Calu3 (cell line): ENCODE measurements around the gene TIGAR. TPM values are rescaled to one million over a fixed set of nuclear protein-coding genes. Genes with fewer than 3 reads are reported as not detected.

Experiments
- BruUV-seq: library from RNA; stranded (reverse); fragments of 400-500 nt; replicated peaks from 2 replicates; lab custom pipeline; 2021; lab: Mats Ljungman, UMichigan
- CTCF ChIA-PET: fragments of 300-600 bp; sonication (Branson Sonifier 250); formaldehyde crosslinking; loops from one replicate; lab custom pipeline; 2022; ENCODE audit warnings: antibody characterized with exemption; lab: Charles Lee
- DNase-seq: peaks from one replicate; pipeline ENCODE4 v3.0.0; 2022
- H3K27ac Mint-ChIP-seq: one replicate; pipeline ENCODE4 v1.8.0; 2022; ENCODE audit warnings: mixed read lengths; ENCODE audit not compliant: unreplicated experiment
- H3K27me3 Mint-ChIP-seq: one replicate; pipeline ENCODE4 v1.8.0; 2022; ENCODE audit warnings: mixed read lengths; ENCODE audit not compliant: unreplicated experiment
- H3K36me3 Mint-ChIP-seq: one replicate; pipeline ENCODE4 v1.8.0; 2022; ENCODE audit warnings: mild to moderate bottlenecking, moderate library complexity, mixed read lengths; ENCODE audit not compliant: insufficient read depth, unreplicated experiment
- H3K4me1 Mint-ChIP-seq: one replicate; pipeline ENCODE4 v1.8.0; 2022; ENCODE audit warnings: mild to moderate bottlenecking, low read depth, mixed read lengths; ENCODE audit not compliant: unreplicated experiment
- H3K4me3 Mint-ChIP-seq: one replicate; pipeline ENCODE4 v1.8.0; 2022; ENCODE audit warnings: mild to moderate bottlenecking, low read depth, moderate library complexity, mixed read lengths; ENCODE audit not compliant: unreplicated experiment
- H3K9me3 Mint-ChIP-seq: one replicate; pipeline ENCODE4 v1.8.0; 2022; ENCODE audit warnings: low read depth, mixed read lengths; ENCODE audit not compliant: unreplicated experiment
- intact Hi-C: fragments of 100-400 bp; cut with micrococcal nuclease; formaldehyde crosslinking; loops from one replicate; pipeline ENCODE4 v1.10.0; 2022; ENCODE audit not compliant: unreplicated experiment
- total RNA-seq: library from RNA; stranded (reverse); gene quantifications from 2 replicates; pipeline ENCODE4 v1.2.3, GENCODE V29; 2022
- TF ChIP-seq, protein P1 (sequence below): fragments of 200-600 bp; IDR thresholded peaks from one replicate; pipeline ENCODE4 v1.8.0; 2022; ENCODE audit warnings: antibody characterized with exemption; ENCODE audit not compliant: unreplicated experiment

The TIGAR gene
- total RNA-seq, 1 experiment from 2014 or later: 15.9 TPM

DNA sequence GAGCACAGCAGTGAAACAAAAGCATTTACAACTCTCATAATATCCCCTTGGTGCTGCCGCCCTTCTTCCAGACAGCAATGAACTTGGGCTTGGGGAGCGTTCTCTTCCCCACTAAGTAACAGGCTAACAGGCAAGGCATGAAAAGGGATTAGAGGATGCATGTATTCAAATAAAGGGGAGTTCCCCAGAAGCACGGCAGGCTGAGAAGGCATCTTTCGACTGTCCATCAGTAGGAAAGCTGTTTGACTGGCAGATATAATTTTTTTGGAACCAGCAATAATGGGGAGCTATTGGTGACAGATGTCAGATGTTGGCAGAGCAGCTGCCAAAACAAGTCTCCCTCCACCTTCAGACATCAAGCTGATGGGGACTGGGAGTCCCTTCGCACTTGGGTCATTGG, 9.2 kb upstream of the TIGAR start:
- no peak overlapping the region for H3K4me3 Mint-ChIP-seq
- BruUV-seq: no TSS peak
- H3K4me1 Mint-ChIP-seq: peaks cover 16% of the 10 kb centered on the region
- DNase-seq: no peak
- no peaks in the 10 kb centered on the region for H3K9me3 Mint-ChIP-seq
- CTCF ChIA-PET: interaction anchor here (1.1 kb wide), 1 partner anchor 11 kb away, joined by 5 read pairs; no protein-coding TSS in a partner anchor
- H3K27me3 Mint-ChIP-seq: peaks cover 35% of the 10 kb centered on the region
- no peaks in the 10 kb centered on the region for H3K36me3 Mint-ChIP-seq
- intact Hi-C loops: no loop called here
- TF ChIP-seq, protein P1, sequence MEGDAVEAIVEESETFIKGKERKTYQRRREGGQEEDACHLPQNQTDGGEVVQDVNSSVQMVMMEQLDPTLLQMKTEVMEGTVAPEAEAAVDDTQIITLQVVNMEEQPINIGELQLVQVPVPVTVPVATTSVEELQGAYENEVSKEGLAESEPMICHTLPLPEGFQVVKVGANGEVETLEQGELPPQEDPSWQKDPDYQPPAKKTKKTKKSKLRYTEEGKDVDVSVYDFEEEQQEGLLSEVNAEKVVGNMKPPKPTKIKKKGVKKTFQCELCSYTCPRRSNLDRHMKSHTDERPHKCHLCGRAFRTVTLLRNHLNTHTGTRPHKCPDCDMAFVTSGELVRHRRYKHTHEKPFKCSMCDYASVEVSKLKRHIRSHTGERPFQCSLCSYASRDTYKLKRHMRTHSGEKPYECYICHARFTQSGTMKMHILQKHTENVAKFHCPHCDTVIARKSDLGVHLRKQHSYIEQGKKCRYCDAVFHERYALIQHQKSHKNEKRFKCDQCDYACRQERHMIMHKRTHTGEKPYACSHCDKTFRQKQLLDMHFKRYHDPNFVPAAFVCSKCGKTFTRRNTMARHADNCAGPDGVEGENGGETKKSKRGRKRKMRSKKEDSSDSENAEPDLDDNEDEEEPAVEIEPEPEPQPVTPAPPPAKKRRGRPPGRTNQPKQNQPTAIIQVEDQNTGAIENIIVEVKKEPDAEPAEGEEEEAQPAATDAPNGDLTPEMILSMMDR: no peak
- no peak overlapping the region for H3K27ac Mint-ChIP-seq

DNA sequence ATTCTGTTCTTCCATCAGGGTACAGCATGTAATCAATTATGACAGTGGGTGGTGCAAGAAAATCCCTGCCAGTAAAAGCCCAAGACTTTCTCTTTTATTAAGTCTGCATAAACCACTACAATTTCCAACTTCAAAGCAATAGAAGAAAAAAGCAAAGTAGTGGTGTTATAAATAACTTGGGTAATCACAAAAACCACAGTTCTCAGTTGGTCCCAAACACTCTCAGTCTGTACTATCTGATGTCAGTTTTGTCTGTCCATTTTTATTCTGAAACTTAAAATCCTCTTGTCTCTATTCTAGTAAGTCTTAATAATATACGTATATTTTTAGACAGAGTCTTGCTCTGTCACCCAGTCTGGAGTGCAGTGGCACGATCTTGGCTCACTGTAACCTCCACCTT, 8.8 kb upstream of the TIGAR start:
- H3K27ac Mint-ChIP-seq: no peak overlapping the region

DNA sequence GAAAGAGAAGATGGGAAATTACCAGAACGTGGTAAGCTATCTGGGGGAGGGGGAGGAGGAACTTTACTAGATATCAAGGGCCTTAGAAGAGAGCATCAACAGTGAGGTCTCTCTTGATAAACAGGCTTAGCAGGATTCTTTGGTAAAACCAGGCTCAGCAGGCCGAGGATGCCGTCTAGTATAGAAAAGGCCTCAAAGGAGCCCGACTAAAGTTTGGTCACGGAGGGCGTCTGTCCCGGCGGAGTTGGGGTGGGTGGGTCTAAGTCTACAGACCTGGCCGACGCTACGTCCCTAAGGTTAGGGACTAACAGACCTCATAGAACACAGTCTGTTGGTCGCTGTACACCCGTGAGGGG, 538 bp upstream of the TIGAR start:
- peak overlapping the region; percentile 87 for H3K27ac Mint-ChIP-seq
- TSS peak; percentile 99 for BruUV-seq
- intact Hi-C loops: no loop called here
- H3K27me3 Mint-ChIP-seq: peaks cover 3% of the 10 kb centered on the region
- peaks cover 28% of the 10 kb centered on the region for H3K36me3 Mint-ChIP-seq
- no peak for DNase-seq
- peaks cover 3% of the 10 kb centered on the region for H3K9me3 Mint-ChIP-seq
- peak overlapping the region; percentile 98 for H3K4me3 Mint-ChIP-seq
- TF ChIP-seq, protein P1: no peak
- H3K4me1 Mint-ChIP-seq: peaks cover 11% of the 10 kb centered on the region
- CTCF ChIA-PET: no interaction called here

More for the DNA sequence above, 8.8 kb upstream of the TIGAR start:
- DNase-seq: no peak
- intact Hi-C loops: no loop called here
- CTCF ChIA-PET: no interaction called here
- no TSS peak for BruUV-seq
- H3K4me3 Mint-ChIP-seq: no peak overlapping the region
- H3K36me3 Mint-ChIP-seq: no peaks in the 10 kb centered on the region
- TF ChIP-seq, protein P1: no peak
- no peaks in the 10 kb centered on the region for H3K9me3 Mint-ChIP-seq
- H3K27me3 Mint-ChIP-seq: peaks cover 30% of the 10 kb centered on the region
- peaks cover 16% of the 10 kb centered on the region for H3K4me1 Mint-ChIP-seq

DNA sequence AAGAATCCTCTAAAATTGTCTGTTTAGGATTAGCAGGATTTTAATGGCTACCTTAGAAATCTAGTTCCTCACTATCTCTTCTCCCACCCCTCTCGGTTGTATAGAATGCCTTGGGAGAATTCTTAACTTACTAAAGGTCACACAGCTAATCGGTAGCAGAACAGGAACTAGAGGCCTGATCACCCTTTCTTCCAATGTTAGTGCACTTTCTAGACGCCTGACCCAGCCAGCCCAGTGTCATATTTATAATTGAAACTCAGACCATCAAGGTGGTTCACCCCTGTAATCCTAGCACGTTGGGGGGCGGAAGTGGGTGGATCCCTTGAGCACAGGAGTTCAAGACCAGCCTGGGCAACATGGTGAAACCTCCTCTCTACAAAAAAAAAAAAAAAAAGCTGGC, 1.7 kb downstream of the TIGAR start:
- intact Hi-C loops: no loop called here
- CTCF ChIA-PET: interaction anchor here (0.6 to 1.3 kb wide), 5 partner anchors 8 to 614 kb away, joined by 3 to 5 read pairs (median 3); no protein-coding TSS in a partner anchor

More for the DNA sequence above, 1.7 kb downstream of the TIGAR start:
- H3K36me3 Mint-ChIP-seq: peaks cover 28% of the 10 kb centered on the region
- H3K4me1 Mint-ChIP-seq: peaks cover 11% of the 10 kb centered on the region
- TF ChIP-seq, protein P1: no peak
- BruUV-seq: no TSS peak
- H3K27me3 Mint-ChIP-seq: no peaks in the 10 kb centered on the region
- peak overlapping the region; percentile 98 for H3K4me3 Mint-ChIP-seq
- H3K9me3 Mint-ChIP-seq: peaks cover 3% of the 10 kb centered on the region
- H3K27ac Mint-ChIP-seq: peak overlapping the region; percentile 52
- no peak for DNase-seq
